GM12873 (cell line): ENCODE data around the gene IL1F10.
A peak's percentile ranks its signal among the peaks of the same experiment; 100 is the strongest.

Source experiments
- TF ChIP-seq, protein P1 (sequence below): IDR thresholded peaks from 2 replicates; pipeline ENCODE4 v1.5.1; 2012; ENCODE audit warnings: low read depth, mild to moderate bottlenecking, moderate library complexity, low read length, control low read depth; ENCODE audit not compliant: insufficient read depth; ENCODE audit errors: missing control alignments

Gene IL1F10

DNA sequence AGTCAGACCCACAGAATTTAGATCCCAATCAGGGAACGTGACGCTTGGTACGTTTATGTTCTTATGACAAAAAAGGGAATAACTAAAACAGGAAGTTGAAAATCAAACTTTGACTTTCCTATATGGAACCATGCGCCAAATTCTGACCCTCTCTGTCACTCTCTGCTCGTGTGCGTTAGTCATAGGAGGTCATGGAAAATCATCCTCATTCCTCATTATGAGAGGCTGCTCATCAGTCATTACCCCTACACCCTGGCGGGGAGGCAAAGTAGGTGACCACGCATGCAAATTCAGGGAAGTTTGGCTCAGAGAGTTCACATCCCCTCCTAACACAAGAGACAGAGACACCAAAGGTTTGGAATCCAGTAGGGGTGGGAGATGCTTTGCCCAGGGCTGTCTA is 15.5 kb downstream of the IL1F10 start:
- TF ChIP-seq, protein P1, sequence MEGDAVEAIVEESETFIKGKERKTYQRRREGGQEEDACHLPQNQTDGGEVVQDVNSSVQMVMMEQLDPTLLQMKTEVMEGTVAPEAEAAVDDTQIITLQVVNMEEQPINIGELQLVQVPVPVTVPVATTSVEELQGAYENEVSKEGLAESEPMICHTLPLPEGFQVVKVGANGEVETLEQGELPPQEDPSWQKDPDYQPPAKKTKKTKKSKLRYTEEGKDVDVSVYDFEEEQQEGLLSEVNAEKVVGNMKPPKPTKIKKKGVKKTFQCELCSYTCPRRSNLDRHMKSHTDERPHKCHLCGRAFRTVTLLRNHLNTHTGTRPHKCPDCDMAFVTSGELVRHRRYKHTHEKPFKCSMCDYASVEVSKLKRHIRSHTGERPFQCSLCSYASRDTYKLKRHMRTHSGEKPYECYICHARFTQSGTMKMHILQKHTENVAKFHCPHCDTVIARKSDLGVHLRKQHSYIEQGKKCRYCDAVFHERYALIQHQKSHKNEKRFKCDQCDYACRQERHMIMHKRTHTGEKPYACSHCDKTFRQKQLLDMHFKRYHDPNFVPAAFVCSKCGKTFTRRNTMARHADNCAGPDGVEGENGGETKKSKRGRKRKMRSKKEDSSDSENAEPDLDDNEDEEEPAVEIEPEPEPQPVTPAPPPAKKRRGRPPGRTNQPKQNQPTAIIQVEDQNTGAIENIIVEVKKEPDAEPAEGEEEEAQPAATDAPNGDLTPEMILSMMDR: no peak

DNA sequence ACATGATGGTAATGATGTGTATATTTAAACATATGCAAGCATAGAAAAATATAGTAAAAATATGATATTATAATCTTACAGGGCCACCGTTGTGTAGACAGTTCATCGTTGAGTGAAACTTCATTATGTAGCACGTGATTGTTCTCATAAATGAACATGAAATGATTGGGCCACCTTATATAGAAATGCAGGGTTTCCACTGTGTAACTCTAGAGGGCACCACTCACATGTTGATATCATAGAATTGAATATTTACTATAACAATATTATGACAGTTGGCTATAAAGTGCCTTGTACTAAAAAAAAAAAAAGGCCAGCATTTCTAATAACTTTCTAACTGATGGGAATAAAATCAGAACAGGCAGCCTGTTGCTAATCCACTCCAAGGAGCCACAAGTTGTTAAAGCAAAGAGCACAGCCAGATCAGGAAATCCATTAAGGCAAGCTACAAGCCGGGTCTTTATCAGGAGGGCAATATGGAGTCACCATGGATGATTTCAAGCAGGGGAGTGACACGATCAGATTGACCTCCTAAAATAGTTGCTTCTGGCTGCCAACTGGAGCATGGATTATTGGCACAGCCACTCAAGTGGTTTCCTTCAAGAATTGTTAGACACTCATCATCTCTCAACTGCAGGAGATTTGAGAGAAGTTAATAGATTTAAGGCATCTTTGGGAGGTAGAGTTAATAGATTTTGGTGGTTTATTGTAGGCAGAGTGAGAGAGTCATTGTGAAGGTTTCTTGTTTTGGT is 16.7 kb downstream of the IL1F10 start:
- TF ChIP-seq, protein P1: peak; percentile 27

DNA sequence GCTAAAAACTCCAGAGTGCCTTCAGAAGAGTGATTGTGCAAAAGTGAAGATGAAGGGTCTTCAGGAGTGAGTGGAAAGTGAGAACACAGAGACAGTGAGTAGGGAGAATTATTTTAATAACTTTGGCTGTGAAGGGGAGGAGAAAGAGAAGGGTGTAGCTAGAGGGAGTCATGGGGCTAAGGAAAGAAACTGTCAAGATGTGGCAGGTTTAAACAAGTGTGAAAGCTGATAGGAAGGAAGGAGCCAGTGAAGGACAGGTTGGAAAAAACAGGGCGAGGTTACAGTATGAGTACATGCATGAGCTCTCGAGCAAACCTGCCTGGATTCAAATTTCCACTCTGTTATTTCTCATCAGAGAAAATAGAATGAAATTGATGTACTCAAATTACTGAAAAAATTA is 17.8 kb downstream of the IL1F10 start:
- TF ChIP-seq, protein P1: no peak

DNA sequence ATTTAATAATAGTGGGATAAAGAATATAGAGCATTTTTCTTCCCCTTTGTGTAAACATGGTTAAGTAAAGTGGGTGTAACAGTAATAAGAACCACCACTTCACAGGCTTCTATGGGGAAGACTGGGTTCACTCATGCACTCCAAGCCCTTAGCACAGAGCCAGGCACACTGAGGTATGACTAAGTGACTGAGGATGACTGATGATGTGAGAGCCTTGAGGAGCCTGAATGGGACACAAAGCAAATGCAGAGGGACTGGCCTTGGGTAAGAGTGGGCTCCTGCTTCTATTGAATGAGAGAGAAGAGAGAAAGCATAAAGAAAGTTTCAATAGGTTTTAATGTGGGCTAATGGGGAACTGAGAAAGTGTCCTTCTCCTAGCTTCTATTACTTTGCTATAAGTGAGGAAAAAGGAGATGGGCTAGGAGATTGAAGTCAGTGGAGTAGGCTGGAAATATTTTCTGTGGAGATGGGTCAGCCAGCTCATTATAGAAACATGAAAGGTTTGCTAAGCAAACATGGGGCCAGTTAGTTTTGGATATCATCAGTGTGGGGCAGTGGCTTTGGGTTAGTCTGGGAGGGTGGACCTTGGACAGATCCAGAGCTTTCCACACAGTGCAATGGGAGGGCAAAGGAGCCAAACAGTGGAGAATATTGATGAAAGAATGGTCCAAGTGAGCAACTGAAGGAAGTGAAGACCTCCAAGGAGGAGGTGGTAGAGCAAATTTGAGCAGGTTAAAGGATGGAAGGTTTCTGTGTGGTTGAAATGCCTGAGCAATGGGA is 20.6 kb downstream of the IL1F10 start:
- TF ChIP-seq, protein P1: no peak

DNA sequence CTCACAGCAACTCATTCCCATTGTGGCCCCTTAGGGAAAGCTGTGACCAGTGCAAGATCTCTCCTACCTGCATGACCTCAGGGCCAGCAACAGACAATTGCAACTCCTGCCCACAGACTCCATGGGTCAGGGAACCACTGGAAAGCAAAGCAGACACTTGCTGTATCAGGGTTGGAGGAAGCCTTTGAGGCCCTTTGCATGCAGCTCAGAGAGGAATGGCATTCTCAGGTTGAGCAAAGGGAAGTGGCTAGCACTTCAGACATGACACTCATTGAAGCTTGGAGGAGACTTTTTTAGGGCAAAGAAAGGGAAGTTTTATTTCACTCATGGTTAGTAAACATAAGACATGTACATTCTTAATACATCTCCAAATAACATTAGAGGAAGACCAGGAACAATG is 22.1 kb downstream of the IL1F10 start:
- TF ChIP-seq, protein P1: no peak

DNA sequence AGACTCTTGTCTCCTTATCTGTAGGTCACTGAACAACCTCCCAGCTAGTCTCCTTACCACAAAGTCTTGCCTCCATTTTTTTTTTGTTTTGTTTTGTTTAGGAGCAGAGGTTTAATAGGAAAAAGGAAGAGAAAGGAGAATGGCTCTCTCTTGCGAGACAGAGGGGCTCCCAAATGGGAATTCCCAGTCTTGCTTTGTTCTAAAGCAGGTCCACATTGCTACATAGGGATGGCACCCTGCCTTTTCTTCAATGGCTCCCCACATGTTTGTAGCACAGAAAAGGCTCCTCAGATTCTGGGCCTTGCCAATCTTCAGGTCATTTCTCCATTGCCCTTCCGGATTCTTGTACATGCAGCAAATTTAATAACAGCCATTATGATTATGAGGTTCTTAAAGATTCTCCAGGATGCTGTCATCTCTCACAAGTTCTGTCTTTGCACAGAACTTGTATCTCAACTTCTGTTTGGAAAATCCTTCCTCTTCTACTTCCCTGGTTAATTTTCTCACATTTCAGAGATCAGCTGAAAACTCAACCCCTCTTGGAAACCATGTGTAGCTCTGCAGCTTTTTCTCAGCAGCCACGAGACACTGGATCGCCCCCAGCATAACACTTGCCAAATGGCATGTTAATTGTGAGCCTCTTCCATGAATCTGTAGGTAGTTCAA is 23.6 kb downstream of the IL1F10 start:
- TF ChIP-seq, protein P1: no peak
